Gastrocnemius medialis (tissue), 4 donors: ENCODE data around the gene CLMP.

ENCODE experiments used
- CTCF ChIP-seq, 5 experiments: fragments of 450-650 bp in 3 of 5; fragments of 200-600 bp in 2 of 5; sonication (generic) in 2 of 5; IDR thresholded peaks in 4 of 5; conservative IDR thresholded peaks in 1 of 5; 1 replicate in 4 of 5; 2 replicates in 1 of 5; pipeline ENCODE4 v1.5.1; 2016 to 2019; ENCODE audit warnings: antibody characterized with exemption in 5 of 5, mild to moderate bottlenecking in 3 of 5, moderate library complexity in 3 of 5
- POLR2A ChIP-seq, 2 donors: fragments of 450-650 bp; IDR thresholded peaks; one replicate each; pipeline ENCODE4 v1.6.1; 2017; ENCODE audit warnings: antibody characterized with exemption in 2 of 2, mild to moderate bottlenecking in 2 of 2, moderate library complexity in 2 of 2

GRCh38 chr11:123216249-123216648 is 21.2 kb upstream of the CLMP start:
- TF ChIP-seq CTCF (IDR thresholded peaks at IDR 0.05 in 4 of 5, conservative IDR thresholded peaks at IDR 0.05 in 1 of 5) (no peak), POLR2A (IDR thresholded peaks at IDR 0.05) (no peak)
